GM12892 (cell line): Measurements from ENCODE around the gene ANXA9.
A peak's percentile ranks its signal among the peaks of the same experiment; 100 is the strongest.

ENCODE experiments used
- DNase-seq: peaks from one replicate; pipeline ENCODE4 v3.0.0; 2011; ENCODE audit not compliant: insufficient read length
- FAIRE-seq: peaks from 2 replicates; lab custom pipeline; 2011; peaks lifted over from hg19 to GRCh38; lab: Jason Lieb, UNC
- POLR2A ChIP-seq: IDR thresholded peaks from 2 replicates; pipeline ENCODE4 v1.6.1; 2011; ENCODE audit warnings: low read depth, low read length, control low read depth
- POLR2AphosphoS5 ChIP-seq: IDR thresholded peaks from 2 replicates; pipeline ENCODE4 v1.6.1; 2011; ENCODE audit warnings: low read depth, low read length, control low read depth
- TAF1 ChIP-seq: IDR thresholded peaks from 2 replicates; pipeline ENCODE4 v1.6.1; 2011; ENCODE audit warnings: low read depth, mild to moderate bottlenecking, control low read depth, low read length, borderline replicate concordance

The ANXA9 gene

DNA sequence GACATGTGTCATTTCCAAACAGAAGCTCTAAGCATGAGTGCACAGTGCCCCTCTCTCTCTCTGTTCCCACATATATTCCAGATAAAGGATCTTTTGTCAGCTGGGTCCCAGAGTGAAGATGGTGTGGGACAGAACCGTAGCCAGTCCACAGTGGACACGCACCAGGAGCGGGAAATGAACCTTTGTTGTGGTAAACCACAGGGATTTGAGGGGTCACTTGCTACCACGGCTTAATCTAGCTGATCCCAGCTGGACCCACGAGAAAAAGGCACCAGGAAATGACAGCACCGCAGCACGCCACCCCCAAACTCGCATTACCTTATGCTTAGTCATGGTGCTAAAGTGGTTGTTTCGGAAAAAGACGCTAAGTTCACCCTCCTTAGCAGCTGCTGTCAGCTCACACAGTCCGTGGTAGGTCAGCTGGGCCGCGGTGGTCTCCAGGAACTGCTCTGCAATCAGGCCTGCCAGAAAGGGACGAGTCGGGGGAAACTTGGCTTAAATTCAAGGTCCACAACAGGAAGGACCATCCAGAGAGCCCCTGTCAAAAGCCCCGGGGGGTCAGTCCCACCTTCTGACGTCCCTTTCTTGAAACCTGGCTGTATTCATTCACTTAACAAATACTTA is 17.1 kb downstream of the ANXA9 start:
- FAIRE-seq = no peak
- TF ChIP-seq TAF1 = no peak
- TF ChIP-seq POLR2A = no peak
- TF ChIP-seq POLR2AphosphoS5 = no peak
- no peak for DNase-seq

DNA sequence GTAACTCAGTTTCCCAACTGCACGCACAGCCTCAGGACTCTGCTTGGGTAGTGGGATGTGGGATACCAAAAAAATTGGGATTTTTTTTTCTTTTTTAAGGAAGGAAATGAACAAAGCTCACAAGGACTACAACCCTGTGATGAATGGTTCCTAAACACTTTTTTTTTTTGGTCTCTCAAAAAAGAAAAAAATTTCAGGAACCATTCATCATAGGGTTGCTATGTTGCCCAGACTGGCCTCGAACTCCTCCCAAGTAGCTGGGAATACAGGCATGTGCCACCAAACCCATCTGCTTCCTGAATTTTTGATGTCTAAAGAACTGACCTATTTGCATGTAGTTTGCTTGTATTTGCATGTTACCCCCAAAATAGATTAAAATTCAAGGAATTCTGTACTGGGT is 17.8 kb downstream of the ANXA9 start:
- no peak for FAIRE-seq
- no peak for TF ChIP-seq POLR2AphosphoS5
- no peak for TF ChIP-seq TAF1
- TF ChIP-seq POLR2A = no peak
- DNase-seq = no peak

DNA sequence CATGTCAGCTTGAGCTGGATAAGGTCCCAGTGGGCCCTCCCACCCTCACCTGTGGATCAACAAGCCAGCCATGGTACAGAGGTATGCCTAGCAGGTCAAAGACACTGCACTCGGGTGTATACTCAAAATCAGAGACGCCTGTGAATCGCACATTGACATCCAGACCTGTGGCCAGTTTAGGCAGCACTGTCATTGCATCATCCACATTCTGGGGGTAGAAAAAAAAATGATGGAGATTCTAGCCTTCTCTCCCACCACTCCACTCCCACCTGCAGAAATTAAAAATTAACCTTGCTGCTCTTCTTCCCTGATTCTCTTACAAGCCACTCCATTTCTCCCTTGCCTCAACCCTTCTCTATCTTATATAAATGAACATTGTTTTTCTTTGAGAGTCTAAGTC is 18.3 kb downstream of the ANXA9 start:
- DNase-seq (no peak), FAIRE-seq (no peak)
- TF ChIP-seq POLR2AphosphoS5 = no peak
- TF ChIP-seq POLR2A = no peak
- TF ChIP-seq TAF1 = no peak

DNA sequence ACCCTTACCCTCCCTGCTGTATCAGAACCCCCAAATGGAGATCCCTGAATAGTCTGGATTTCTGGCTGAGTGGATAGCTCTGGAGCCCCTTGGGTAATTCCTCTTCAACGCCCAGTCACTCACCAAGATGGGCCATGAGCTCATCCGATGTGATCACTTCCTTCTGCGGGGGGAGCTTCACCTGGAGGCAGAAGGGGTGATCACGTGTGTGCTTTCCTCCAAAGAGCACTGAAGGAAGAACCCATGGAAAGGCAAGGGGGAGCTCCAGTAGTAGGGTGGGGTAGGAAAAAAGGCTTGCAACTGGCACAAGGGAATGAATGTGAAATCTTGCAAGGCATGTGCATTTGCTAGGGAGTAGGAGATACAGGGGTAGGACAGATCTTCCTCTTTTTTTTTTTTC is 19.5 kb downstream of the ANXA9 start:
- FAIRE-seq (no peak), DNase-seq (no peak)
- TF ChIP-seq POLR2AphosphoS5 = no peak
- TF ChIP-seq TAF1 = no peak
- no peak for TF ChIP-seq POLR2A

DNA sequence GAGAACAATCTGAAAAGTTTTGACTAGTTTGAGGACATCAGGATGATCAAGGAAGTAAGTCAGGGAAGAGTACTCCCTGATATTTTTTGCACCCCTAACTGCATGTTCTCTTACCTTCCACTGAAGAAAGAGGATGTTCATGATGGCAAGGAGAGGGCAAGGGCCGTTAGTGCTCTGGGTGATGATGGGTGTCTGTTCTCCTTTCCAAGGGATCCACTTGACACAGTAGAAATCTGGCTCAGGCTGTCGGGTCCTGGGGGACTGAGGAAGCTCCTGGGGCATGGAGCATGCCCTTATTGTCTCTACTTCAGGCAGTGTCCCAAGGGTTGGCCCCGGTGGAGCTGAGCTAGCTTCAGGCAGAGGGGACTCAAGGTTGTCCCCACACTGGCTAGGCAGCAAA is 20.0 kb downstream of the ANXA9 start:
- no peak for DNase-seq
- TF ChIP-seq POLR2A (no peak), TAF1 (no peak)
- FAIRE-seq = no peak

DNA sequence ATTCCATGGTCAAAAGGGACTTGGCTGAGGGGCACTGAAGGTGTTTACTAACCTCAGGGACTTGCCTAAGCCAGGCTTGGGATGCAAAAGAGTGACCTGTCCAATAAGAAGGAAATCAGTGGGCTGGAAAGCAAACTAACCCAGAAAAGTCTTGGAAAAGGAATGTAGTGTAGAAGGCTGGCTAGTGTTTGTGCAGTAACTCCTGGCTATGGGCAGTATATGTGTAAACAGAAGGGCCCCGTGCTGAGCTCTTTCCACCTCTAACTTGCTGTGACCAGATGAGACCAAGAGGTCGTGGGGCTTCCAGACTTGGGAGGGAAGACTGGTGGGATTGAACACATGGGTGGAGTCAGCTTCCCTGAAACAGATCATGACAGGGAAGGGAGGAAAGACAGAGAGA is 20.5 kb downstream of the ANXA9 start:
- DNase-seq (no peak), FAIRE-seq (no peak)
- TF ChIP-seq POLR2A (no peak), TAF1 (no peak), POLR2AphosphoS5 (no peak)

DNA sequence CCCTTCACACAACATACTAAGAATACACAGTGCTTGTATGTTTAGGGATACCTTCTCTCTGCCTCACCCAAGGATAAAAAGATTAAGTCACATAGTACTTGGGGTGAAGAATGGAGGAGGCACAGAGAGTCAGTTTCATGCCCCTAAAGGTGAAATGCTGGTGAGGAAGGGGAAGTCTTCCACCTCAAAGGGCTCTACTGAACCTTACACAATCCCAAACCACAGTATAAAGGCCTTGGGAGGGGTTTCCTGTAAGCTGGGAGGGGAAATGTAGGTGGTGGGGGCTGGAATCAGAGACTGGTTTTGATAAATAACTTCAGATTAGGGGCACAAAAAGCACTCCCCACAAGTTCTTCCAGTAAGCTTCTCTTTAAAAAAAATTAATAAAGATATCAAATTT is 21.1 kb downstream of the ANXA9 start:
- no peak for DNase-seq
- no peak for FAIRE-seq

DNA sequence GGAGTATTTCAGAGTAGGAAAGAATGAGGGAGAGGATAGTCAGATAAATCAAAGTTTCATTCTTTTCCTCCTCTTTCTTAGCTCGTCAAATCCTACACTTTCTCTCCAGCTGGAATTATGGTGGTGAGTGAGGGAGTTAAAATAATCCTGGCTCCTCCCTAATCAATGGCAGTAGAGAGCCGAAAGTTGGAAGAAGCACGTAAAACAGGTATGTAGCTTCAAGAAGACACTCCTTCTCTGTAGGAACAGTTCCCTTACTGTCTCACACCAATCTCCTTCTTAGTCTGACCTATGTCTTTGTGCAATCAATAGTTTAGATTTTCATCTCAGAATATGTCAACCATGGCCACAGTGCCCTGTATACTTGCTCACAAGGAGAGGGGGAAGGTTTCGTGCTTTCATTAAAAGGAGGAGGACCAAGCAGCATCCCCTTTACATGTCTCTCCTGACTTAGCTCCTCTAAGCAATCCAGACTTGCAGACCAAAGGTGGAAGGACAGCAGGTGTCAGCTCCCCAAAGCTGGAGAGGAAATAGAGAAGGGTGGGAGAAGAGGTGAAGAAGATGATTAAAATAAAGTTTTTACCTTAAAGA is 23.7 kb downstream of the ANXA9 start:
- TF ChIP-seq POLR2AphosphoS5 (no peak), TAF1 (no peak), POLR2A (no peak)
- FAIRE-seq (no peak), DNase-seq (no peak)

More for the DNA sequence above, 21.1 kb downstream of the ANXA9 start:
- no peak for TF ChIP-seq POLR2AphosphoS5
- TF ChIP-seq TAF1 = no peak
- no peak for TF ChIP-seq POLR2A

DNA sequence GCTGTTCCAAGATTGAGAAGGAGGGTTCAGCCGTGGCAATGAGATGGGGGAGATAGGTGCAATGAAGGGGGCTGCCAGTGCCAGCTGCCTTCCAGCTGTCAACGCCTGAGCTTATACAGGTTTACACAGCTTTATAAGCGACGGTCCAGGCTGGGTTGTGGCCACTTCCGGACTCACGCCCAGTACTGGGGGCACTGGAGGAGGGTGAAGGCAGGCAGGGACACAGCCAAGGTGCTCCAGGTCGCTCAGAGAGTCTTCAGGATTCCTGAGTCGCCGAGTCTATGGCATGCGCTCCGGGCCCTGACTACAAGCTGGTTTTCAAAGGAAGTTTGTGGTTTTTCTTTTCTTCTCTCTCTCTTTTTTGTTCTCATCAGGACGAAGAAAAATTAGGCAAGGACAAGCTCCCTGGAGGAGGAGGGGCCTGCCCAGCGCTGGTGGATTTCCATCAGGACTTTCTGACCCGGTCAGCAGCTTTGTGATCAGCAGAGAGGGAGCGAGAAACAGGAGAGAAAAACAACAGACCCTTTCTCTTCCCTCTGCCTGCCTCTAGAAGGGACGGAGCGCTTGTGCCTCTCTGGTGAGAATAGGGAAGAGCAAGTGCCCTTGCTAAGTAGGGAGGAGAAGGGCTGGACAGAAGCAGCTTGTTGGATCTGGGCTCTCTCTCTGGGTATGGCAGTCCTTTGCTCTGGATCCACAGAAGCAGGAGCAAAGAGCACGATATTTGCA is 24.4 kb downstream of the ANXA9 start, which contains the start of gene MINDY1:
MINDY1 (minus strand) TSS at position 576 of the 726 bp plus-strand sequence. CDS start 4,285 bp downstream, outside the sequence.
- TF ChIP-seq POLR2A = no peak
- no peak for TF ChIP-seq TAF1
- TF ChIP-seq POLR2AphosphoS5 = no peak
- no peak for DNase-seq
- FAIRE-seq = no peak

DNA sequence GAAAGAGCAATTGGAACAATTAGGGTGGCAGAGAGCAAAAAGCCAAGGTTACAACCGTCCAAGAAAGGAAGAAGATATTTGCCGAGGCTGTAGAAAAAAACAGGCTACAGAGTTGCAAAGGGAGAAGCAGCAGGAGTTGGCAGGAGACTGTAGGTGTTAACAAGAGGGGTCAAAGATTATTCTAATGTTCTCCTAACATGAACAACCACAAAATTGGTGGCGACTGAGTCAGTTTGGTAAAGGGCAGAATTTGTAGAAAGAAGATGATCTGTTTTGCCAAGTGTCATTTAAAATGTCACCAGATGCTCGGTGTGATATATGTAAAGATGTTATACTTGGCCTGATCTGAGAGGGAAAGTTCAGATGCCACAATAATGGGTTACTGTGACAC is 25.8 kb downstream of the ANXA9 start:
- TF ChIP-seq POLR2AphosphoS5 (no peak), TAF1 (no peak), POLR2A (no peak)
- DNase-seq (no peak), FAIRE-seq (no peak)

DNA sequence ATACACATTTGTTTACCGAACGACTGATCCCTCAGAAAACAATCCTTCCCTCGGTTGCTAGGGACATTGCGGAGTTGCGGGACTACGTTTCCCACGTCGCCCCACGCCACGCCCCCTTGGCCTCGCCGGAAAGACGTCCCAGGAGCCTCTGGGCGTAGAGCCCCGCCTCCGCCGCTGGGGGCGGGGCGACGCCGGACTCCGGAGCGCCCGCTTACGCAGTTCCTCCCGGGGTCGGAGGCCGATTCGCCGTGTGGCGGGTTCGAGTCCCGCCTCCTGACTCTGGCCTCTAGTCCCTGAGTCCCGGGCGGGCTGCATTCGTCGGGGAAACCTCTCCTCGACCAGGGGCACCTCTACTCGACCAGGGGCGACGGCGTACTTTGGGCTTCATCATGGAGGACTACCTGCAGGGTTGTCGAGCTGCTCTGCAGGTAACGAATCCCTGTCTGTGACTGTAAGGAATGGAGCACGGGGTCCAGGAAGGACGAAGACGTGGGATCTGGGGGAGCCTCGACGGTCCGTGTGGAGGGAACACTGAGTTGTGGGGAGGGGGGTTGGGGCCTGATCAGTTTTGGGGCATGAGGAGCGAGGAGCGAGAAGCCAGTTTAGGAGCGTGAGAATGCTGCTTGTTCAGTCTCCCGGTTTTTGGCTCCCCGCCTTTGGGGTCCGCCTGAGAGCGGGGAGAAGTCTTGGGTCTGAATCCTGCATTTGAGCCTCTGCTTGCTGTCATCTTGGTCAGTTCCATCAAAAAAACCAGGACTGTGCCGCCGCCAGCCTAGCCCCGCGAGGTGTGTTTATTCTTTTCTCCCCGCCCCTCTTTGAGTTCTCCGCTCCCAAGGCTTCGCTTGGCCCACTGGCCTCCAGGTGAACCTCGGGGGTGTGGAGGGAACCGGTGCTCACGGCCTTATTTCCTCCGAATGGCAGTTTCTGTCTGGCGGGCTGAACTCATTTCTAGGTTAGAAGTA is 26.4 kb downstream of the ANXA9 start, which contains the start of gene PRUNE1:
PRUNE1 (plus strand) TSS at position 206 of the 962 bp plus-strand sequence; CDS start at position 390, 184 bp downstream.
- FAIRE-seq = peak; percentile 91
- TF ChIP-seq TAF1 (0 out of 2 replicates have a peak, but pooled peaks have one; percentile 38), POLR2AphosphoS5 (no peak), POLR2A (peak; percentile 62; the same call in 1 of the 2 replicates)
- DNase-seq = peak; percentile 96
